HG03520 (cell line): ENCODE measurements around the gene DUSP2.
A peak's percentile ranks its signal among the peaks of the same experiment; 100 is the strongest.
"Not testable (repeated sequence)": the region's sequence is repeated elsewhere in the genome, so short reads cannot be mapped to it uniquely, and the experiment has no call there.

Source experiments
- ATAC-seq: cut with Tn5 transposase; IDR thresholded peaks from one replicate; pipeline ENCODE4 v1.9.1; 2021; ENCODE audit warnings: mild to moderate bottlenecking, moderate library complexity; ENCODE audit not compliant: unreplicated experiment

DUSP2 gene

GRCh38 chr2:96148410-96149217, 3.4 kb upstream of the DUSP2 start:
- peak; percentile 36 for ATAC-seq

GRCh38 chr2:96147593-96148201, 2.5 kb upstream of the DUSP2 start:
- no peak for ATAC-seq

- no peak for ATAC-seq
Measured at GRCh38 chr2:96146881-96147592, 1.8 kb upstream of the DUSP2 start.

- peak; percentile 17 for ATAC-seq
Measured at GRCh38 chr2:96146153-96146880, 1.1 kb upstream of the DUSP2 start.

GRCh38 chr2:96145848-96146152, 560 bp upstream of the DUSP2 start:
- no peak for ATAC-seq

- no peak for ATAC-seq
Measured at GRCh38 chr2:96144481-96145035, 682 bp downstream of the DUSP2 start.

GRCh38 chr2:96143848-96144480, 1.3 kb downstream of the DUSP2 start:
- ATAC-seq: no peak

- ATAC-seq: no peak
Measured at GRCh38 chr2:96143231-96143847, 1.9 kb downstream of the DUSP2 start.

GRCh38 chr2:96142217-96143113, 2.8 kb downstream of the DUSP2 start:
- no peak for ATAC-seq

GRCh38 chr2:96141624-96141967, 3.6 kb downstream of the DUSP2 start:
- ATAC-seq: not testable (repeated sequence)

GRCh38 chr2:96140941-96141623, 4.2 kb downstream of the DUSP2 start:
- no peak for ATAC-seq

GRCh38 chr2:96139181-96139758, 6.0 kb downstream of the DUSP2 start:
- ATAC-seq: no peak

GRCh38 chr2:96138179-96139145, 6.8 kb downstream of the DUSP2 start, which contains the start of gene ASTL:
ASTL (minus strand) TSS chr2:96138502; CDS start chr2:96138436, 66 bp downstream.
- no peak for ATAC-seq

- no peak for ATAC-seq
Measured at GRCh38 chr2:96137321-96138178, 7.7 kb downstream of the DUSP2 start.

- ATAC-seq: no peak
Measured at GRCh38 chr2:96136129-96136720, 9.0 kb downstream of the DUSP2 start.

GRCh38 chr2:96135621-96136020, 9.6 kb downstream of the DUSP2 start:
- no peak for ATAC-seq
